Measurements from ENCODE around the gene CWC27. TPM values are rescaled to one million over a fixed set of nuclear protein-coding genes. Genes with fewer than 3 reads are reported as not detected.

The CWC27 gene, protein sequence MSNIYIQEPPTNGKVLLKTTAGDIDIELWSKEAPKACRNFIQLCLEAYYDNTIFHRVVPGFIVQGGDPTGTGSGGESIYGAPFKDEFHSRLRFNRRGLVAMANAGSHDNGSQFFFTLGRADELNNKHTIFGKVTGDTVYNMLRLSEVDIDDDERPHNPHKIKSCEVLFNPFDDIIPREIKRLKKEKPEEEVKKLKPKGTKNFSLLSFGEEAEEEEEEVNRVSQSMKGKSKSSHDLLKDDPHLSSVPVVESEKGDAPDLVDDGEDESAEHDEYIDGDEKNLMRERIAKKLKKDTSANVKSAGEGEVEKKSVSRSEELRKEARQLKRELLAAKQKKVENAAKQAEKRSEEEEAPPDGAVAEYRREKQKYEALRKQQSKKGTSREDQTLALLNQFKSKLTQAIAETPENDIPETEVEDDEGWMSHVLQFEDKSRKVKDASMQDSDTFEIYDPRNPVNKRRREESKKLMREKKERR
- 22.8 and 25.9 TPM in 2 replicates for total RNA-seq (2022)
- percentile 72 among the genes with signal in this experiment for Bru-seq, nascent RNA
- percentile 57 among the genes with signal in this experiment for BruChase-seq, experiment 1, labeled RNA remaining after a 6-hour chase
- BruChase-seq, experiment 2, labeled RNA remaining after a 2-hour chase: percentile 51 among the genes with signal in this experiment
- long read RNA-seq, transcript CWC27-201 (14 exons, 2,078 nt): major isoform, 30 of 41 reads
- long read RNA-seq, partial matches to known transcripts: 6 of 41 reads
- long read RNA-seq, other reads (novel, unspliced or antisense): 5 of 41 reads

DNA sequence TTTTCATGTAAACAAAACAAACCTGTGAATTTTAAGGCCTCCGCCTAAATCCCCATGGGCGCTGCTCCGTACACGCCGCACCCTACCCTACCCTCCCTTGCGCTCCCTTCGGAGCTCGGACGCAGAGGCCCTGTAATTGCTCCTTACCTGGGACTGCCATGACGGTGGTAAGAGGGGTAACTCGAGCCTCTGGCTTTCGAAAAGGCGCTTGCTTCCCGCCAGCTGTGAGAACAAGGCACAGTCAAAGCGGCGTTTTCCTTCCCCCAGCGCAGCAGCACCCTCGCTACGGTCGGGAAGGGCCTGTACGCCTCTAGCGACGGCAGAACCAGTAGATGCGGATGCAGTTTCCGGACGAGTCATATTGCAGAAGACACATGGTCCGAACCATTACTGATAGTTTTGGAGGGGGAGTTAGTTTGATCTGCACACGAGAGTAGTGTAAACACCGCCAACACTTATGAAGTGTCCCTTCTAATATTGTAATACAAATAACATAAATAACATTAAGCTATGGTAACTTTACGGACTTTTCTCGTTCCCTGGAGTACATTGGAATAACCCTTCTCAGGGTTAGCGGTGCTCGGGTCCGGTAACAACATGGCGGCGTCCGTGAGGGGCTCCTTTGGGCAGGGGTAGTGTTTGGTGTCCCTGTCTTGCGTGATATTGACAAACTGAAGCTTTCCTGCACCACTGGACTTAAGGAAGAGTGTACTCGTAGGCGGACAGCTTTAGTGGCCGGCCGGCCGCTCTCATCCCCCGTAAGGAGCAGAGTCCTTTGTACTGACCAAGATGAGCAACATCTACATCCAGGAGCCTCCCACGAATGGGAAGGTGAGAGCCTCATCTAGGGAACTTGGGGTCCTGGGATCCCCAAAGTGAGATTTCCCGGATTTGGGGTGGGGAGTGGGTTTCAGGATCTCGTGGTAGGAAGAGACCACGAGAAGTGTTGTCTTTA, at the start of gene CWC27, which contains the start of gene SREK1IP1:
Gene CWC27, plus strand, starts transcription at position 573 of the 955 bp plus-strand sequence. Its CDS starts 217 bp downstream, at position 790.
Gene SREK1IP1, minus strand, starts transcription at position 334 of the 955 bp plus-strand sequence. Its CDS starts 174 bp downstream, at position 160.
- Mint-ChIP-seq H3K27me3 (ENCODE audit: unreplicated experiment) (no peaks in the 10 kb centered on the region), H3K27ac (ENCODE audit: unreplicated experiment) (peak within 1 kb of the TSS; percentile 99), H3K9me3 (ENCODE audit: low read depth, unreplicated experiment) (no peaks in the 10 kb centered on the region), H3K4me1 (ENCODE audit: low read depth, unreplicated experiment) (peaks cover 33% of the 10 kb centered on the region), H3K4me3 (ENCODE audit: low read depth, unreplicated experiment) (peak within 1 kb of the TSS; percentile 97), H3K36me3 (ENCODE audit: insufficient read depth, unreplicated experiment) (peaks cover 27% of the 10 kb centered on the region)
- BruUV-seq (replicated peaks): no TSS peak
- CTCF ChIA-PET: no interaction called here
- peak; percentile 80 for DNase-seq
- no peak for TF ChIP-seq CTCF (IDR thresholded peaks at IDR 0.05; ENCODE audit: unreplicated experiment)
- intact Hi-C loops (cut with micrococcal nuclease; ENCODE audit: unreplicated experiment): no loop called here

- Mint-ChIP-seq H3K9me3 (ENCODE audit: low read depth, unreplicated experiment) (no peaks in the 10 kb centered on the region), H3K27me3 (ENCODE audit: unreplicated experiment) (no peaks in the 10 kb centered on the region)
- CTCF ChIA-PET: no interaction called here
These were observed 46.1 kb upstream of the CWC27 start for GRCh38 chr5:64722588-64722987.

GRCh38 chr5:64727150-64727549, 41.6 kb upstream of the CWC27 start:
- TF ChIP-seq CTCF (IDR thresholded peaks at IDR 0.05; ENCODE audit: unreplicated experiment): no peak

More at GRCh38 chr5:64722588-64722987, 46.1 kb upstream of the CWC27 start:
- DNase-seq: no peak
- no TSS peak for BruUV-seq (replicated peaks)
- Mint-ChIP-seq H3K4me1 (ENCODE audit: low read depth, unreplicated experiment) (no peaks in the 10 kb centered on the region), H3K4me3 (ENCODE audit: low read depth, unreplicated experiment) (no peak overlapping the region), H3K36me3 (ENCODE audit: insufficient read depth, unreplicated experiment) (no peaks in the 10 kb centered on the region), H3K27ac (ENCODE audit: unreplicated experiment) (no peak overlapping the region)
- TF ChIP-seq CTCF (IDR thresholded peaks at IDR 0.05; ENCODE audit: unreplicated experiment): no peak
- intact Hi-C loops (cut with micrococcal nuclease; ENCODE audit: unreplicated experiment): no loop called here

GRCh38 chr5:64742411-64742810, 26.3 kb upstream of the CWC27 start:
- CTCF ChIA-PET: no interaction called here
- intact Hi-C loops (cut with micrococcal nuclease; ENCODE audit: unreplicated experiment): no loop called here

More at GRCh38 chr5:64727150-64727549, 41.6 kb upstream of the CWC27 start:
- intact Hi-C loops (cut with micrococcal nuclease; ENCODE audit: unreplicated experiment): no loop called here
- Mint-ChIP-seq H3K4me3 (ENCODE audit: low read depth, unreplicated experiment) (no peak overlapping the region), H3K27ac (ENCODE audit: unreplicated experiment) (no peak overlapping the region), H3K9me3 (ENCODE audit: low read depth, unreplicated experiment) (no peaks in the 10 kb centered on the region), H3K27me3 (ENCODE audit: unreplicated experiment) (no peaks in the 10 kb centered on the region), H3K36me3 (ENCODE audit: insufficient read depth, unreplicated experiment) (no peaks in the 10 kb centered on the region), H3K4me1 (ENCODE audit: low read depth, unreplicated experiment) (no peaks in the 10 kb centered on the region)
- no peak for DNase-seq
- BruUV-seq (replicated peaks): no TSS peak
- CTCF ChIA-PET: no interaction called here

More at GRCh38 chr5:64742411-64742810, 26.3 kb upstream of the CWC27 start:
- no peak for DNase-seq
- Mint-ChIP-seq H3K9me3 (ENCODE audit: low read depth, unreplicated experiment) (no peaks in the 10 kb centered on the region), H3K36me3 (ENCODE audit: insufficient read depth, unreplicated experiment) (no peaks in the 10 kb centered on the region), H3K4me1 (ENCODE audit: low read depth, unreplicated experiment) (no peaks in the 10 kb centered on the region), H3K4me3 (ENCODE audit: low read depth, unreplicated experiment) (no peak overlapping the region), H3K27ac (ENCODE audit: unreplicated experiment) (no peak overlapping the region), H3K27me3 (ENCODE audit: unreplicated experiment) (no peaks in the 10 kb centered on the region)
- TF ChIP-seq CTCF (IDR thresholded peaks at IDR 0.05; ENCODE audit: unreplicated experiment): no peak
- BruUV-seq (replicated peaks): no TSS peak
